GM21576 (cell line): ENCODE results near the gene FGD1.

ENCODE experiments used
- ATAC-seq: cut with Tn5 transposase; IDR thresholded peaks from one replicate; pipeline ENCODE4 v1.9.1; 2021; ENCODE audit warnings: mild to moderate bottlenecking, moderate library complexity; ENCODE audit not compliant: unreplicated experiment

Gene FGD1

GRCh38 chrX:54411732-54412131 lies 84.3 kb downstream of the FGD1 start:
- ATAC-seq, result no peak

- ATAC-seq, result no peak
These were observed 88.8 kb downstream of the FGD1 start for GRCh38 chrX:54407266-54407665.

GRCh38 chrX:54397113-54397512 lies 98.9 kb downstream of the FGD1 start:
- no peak for ATAC-seq
